IPS DF 4.7 (cell line): ENCODE measurements around the gene CACNG6.
"Not testable (repeated sequence)": the region's sequence is repeated elsewhere in the genome, so short reads cannot be mapped to it uniquely, and the experiment has no call there.

ENCODE experiments used
- DNase-seq: peaks from one replicate; pipeline ENCODE4 v3.0.0-alpha.2; 2013; ENCODE audit warnings: low spot score; ENCODE audit errors: extremely low read depth

Gene CACNG6

GRCh38 chr19:53991224-53992113 is at the start of gene CACNG6:
TSS of gene CACNG6 (plus strand) at chr19:53991637. CDS start at chr19:53992878, 1,241 bp downstream.
- DNase-seq, result no peak

DNA sequence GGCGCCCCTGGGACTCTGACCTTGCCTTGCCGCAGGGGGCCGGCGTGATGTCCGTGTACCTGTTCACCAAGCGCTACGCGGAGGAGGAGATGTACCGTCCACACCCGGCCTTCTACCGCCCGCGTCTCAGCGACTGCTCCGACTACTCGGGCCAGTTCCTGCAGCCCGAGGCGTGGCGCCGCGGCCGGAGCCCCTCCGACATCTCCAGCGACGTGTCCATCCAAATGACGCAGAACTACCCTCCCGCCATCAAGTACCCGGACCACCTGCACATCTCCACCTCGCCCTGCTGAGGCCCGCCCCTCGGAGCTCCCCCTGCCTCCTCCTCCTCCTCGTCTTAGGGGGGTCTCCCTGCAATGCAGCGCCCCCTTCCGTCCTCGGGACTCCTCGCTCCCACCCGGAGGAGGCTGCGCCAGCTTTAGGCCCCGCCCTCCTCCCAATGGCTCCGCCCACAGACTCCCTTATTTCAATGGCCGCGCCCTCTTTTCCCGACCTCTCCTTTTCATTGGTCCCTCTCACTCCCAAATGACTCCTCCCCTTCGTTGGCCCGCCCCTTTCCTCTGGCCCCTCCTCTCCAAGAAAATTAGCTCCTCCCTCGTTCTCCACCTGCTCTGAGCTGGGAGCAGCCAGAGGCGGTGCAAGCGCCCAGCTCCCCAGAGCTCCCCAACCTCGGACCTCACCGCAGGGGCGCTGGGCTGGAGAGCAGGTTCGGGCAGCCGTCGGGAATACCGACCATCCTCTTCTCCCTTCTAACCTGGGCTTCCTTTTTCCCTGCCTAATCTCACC is 49.2 kb upstream of the CACNG6 start:
- DNase-seq, result no peak

GRCh38 chr19:53944416-53944815 is 47.0 kb upstream of the CACNG6 start:
- no peak for DNase-seq

GRCh38 chr19:53944933-53945332 is 46.5 kb upstream of the CACNG6 start:
- no peak for DNase-seq

- no peak for DNase-seq
Measured at GRCh38 chr19:53945441-53945840, 46.0 kb upstream of the CACNG6 start.

DNA sequence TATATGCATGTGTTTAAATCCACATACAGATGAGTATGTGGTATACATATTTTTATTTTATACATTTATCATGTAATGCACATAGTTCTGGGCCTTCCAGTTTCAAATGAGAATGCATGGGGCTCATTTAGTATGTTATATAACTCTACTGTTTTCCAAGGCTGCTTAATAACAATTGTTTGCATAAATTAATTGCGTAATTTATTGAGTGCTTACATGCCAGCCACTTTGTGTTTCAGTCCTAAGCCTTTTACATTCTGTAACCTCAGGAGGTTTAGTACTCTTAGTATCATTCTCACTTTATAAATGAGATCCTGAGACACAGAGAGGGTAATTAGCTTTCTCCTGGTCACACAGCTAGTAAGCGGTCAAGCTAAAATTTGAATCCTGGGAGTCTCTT is 45.4 kb upstream of the CACNG6 start:
- DNase-seq, result no peak

- DNase-seq, result no peak
Measured at GRCh38 chr19:53947624-53948023, 43.8 kb upstream of the CACNG6 start.

- DNase-seq, result not testable (repeated sequence)
Measured at GRCh38 chr19:53948611-53949010, 42.8 kb upstream of the CACNG6 start.

DNA sequence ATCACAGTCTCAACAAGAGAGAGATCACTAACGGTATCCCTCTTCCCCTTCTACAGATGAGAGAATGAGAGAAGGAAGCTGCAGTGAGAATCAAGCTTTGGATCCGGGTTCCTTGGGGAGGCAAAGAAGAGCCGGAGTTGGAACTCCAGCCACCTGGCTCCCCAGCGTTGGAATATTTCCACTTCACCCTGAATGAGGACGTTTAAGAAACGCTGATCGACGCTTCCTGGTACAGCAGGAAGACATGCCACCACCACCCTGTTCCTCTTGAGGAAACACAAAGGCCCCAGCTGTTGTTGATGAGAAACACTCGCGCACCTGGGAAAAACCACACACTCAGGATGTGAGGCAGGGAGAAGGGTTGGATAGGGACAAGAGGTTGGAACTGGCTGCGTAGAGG is 40.0 kb upstream of the CACNG6 start:
- no peak for DNase-seq

DNA sequence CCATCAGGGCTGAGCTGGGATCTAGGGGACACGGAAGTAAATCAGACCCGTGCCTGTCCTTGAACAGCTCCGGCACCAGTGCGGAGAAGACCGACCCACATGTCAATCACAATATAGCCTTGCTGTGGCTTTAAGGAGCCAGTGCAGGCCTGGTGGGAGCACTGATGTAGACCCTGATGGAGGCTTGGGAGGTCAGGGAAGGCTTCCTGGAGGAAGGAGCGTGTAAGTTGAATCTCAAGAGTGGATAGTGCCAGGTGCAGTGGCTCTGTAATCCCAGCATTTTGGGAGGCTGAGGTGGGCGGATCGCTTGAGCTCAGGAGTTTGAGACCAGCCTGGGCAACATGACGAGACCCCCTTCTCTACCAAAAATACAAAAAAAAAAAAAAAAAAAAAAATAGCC is 39.5 kb upstream of the CACNG6 start:
- DNase-seq, result no peak

- DNase-seq, result no peak
Measured at GRCh38 chr19:53953383-53953782, 38.1 kb upstream of the CACNG6 start.

GRCh38 chr19:53957448-53958167 is 33.8 kb upstream of the CACNG6 start:
- DNase-seq, result no peak

GRCh38 chr19:53958168-53958571 is 33.3 kb upstream of the CACNG6 start:
- no peak for DNase-seq

GRCh38 chr19:53958823-53959757 is 32.3 kb upstream of the CACNG6 start:
- no peak for DNase-seq

- DNase-seq, result no peak
Measured at GRCh38 chr19:53960187-53960586, 31.2 kb upstream of the CACNG6 start.

GRCh38 chr19:53960886-53961285 is 30.6 kb upstream of the CACNG6 start:
- no peak for DNase-seq

- no peak for DNase-seq
Measured at GRCh38 chr19:53961523-53962356, 29.7 kb upstream of the CACNG6 start.

DNA sequence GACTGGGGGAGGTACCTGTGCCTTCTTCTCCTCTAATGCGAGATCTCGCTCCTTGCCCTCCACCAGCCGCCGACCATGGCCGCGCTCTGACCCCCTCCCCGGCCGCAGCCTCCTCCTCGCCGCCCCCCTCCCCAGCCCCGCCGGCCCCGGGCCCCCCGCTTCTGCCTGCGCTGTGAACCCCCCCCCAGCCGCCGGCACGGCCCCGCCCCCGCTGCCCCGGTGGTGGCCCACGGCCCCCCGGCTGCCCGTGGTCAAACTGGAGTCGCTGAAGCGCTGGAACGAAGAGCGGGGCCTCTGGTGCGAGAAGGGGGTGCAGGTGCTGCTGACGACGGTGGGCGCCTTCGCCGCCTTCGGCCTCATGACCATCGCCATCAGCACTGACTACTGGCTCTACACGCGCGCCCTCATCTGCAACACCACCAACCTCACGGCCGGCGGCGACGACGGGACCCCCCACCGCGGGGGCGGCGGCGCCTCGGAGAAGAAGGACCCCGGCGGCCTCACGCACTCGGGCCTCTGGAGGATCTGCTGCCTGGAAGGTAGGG is 28.5 kb upstream of the CACNG6 start, which contains the start of gene CACNG8:
Gene CACNG8 (plus strand): TSS at position 51 of the 545 bp plus-strand sequence.
- DNase-seq, result no peak

DNA sequence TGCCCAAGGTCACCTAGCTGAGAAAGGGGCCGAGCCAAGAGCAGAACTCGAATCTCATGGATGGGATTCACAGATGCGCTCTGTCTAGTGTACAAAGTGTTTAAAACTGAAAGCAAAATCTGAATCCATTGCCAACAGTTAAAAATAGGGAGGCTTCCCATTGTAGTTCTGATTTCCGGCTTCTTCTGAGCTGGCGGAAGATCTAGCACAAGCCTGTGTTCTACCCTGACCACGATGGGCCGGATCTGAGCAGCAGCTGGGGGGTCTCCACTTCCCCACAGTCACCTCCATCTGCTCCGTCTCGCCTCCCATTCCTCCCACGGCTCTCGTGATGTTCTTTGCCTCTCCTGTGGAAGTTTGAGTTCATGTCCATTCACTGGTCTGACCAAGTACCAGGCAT is 26.3 kb upstream of the CACNG6 start:
- no peak for DNase-seq
